Peyer's patch (tissue), 4 donors: ENCODE results near the gene IL17A.

Experiments
- POLR2A ChIP-seq, 2 donors: fragments of 450-650 bp; IDR thresholded peaks; one replicate each; pipeline ENCODE4 v1.5.1; 2017; ENCODE audit warnings: antibody characterized with exemption in 2 of 2, mild to moderate bottlenecking in 2 of 2, moderate library complexity in 2 of 2
- TF ChIP-seq, protein P1 (sequence below), 6 experiments: fragments of 450-650 bp in 4 of 6; fragments of 200-600 bp in 2 of 6; sonication (generic) in 1 of 6; IDR thresholded peaks; one replicate each; pipeline ENCODE4 v1.5.1; 2017 to 2019; ENCODE audit warnings: antibody characterized with exemption in 6 of 6, mild to moderate bottlenecking in 3 of 6, moderate library complexity in 1 of 6

DNA sequence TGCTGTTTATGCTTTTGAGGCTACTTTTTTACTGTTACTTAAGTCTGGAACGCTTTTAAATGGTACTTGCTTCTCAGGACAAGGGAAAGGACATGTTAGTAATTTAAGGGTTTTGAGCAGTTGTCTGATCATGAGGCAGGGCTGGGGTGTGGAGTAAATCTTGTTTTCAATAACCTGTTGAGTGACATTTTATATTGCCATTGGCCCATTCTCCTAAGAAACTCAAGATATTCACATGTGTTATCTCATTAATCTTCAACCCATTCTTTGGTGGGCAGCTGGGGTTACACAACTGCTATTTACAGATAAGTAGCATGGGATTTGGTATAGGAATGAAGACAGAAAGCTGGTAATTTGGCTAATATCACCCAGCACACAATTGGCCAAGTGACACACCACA, 44.6 kb upstream of the IL17A start:
- TF ChIP-seq, protein P1, sequence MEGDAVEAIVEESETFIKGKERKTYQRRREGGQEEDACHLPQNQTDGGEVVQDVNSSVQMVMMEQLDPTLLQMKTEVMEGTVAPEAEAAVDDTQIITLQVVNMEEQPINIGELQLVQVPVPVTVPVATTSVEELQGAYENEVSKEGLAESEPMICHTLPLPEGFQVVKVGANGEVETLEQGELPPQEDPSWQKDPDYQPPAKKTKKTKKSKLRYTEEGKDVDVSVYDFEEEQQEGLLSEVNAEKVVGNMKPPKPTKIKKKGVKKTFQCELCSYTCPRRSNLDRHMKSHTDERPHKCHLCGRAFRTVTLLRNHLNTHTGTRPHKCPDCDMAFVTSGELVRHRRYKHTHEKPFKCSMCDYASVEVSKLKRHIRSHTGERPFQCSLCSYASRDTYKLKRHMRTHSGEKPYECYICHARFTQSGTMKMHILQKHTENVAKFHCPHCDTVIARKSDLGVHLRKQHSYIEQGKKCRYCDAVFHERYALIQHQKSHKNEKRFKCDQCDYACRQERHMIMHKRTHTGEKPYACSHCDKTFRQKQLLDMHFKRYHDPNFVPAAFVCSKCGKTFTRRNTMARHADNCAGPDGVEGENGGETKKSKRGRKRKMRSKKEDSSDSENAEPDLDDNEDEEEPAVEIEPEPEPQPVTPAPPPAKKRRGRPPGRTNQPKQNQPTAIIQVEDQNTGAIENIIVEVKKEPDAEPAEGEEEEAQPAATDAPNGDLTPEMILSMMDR (IDR thresholded peaks at IDR 0.05) = no peak
- TF ChIP-seq POLR2A (IDR thresholded peaks at IDR 0.05) = no peak
